GM23338 (cell line): ENCODE results near the gene CNOT1. TPM values are rescaled to one million over a fixed set of nuclear protein-coding genes. Genes with fewer than 3 reads are reported as not detected.

ENCODE experiments used
- ATAC-seq: fragments of 200-7000 bp; cut with Tn5 transposase; 3 replicates; pipeline ENCODE4 v1.9.1; 2020
- DNase-seq: peaks from one replicate; pipeline ENCODE4 v3.0.0-alpha.2; 2015; ENCODE audit warnings: low spot score
- H2AFZ ChIP-seq: fragments of 200-600 bp; sonication (generic); 2 replicates; pipeline ENCODE4 v1.8.0; 2016; ENCODE audit warnings: antibody characterized with exemption, mild to moderate bottlenecking, moderate library complexity
- H3F3A ChIP-seq: fragments of 200-600 bp; sonication (generic); replicated peaks from 2 replicates; pipeline ENCODE4 v1.8.0; 2017; ENCODE audit warnings: antibody characterized with exemption, mixed run types, low read depth
- H3K27ac ChIP-seq: fragments of 200-600 bp; sonication (generic); 2 replicates; pipeline ENCODE4 v1.6.1; 2016; ENCODE audit warnings: low read depth
- H3K27me3 ChIP-seq: fragments of 200-600 bp; sonication (generic); 2 replicates; pipeline ENCODE4 v1.8.0; 2016; ENCODE audit warnings: mild to moderate bottlenecking, mixed run types, moderate library complexity; ENCODE audit not compliant: insufficient read depth
- H3K36me3 ChIP-seq: fragments of 200-600 bp; sonication (generic); 2 replicates; pipeline ENCODE4 v1.8.0; 2016; ENCODE audit warnings: mild to moderate bottlenecking; ENCODE audit not compliant: insufficient read depth
- H3K4me1 ChIP-seq: fragments of 200-600 bp; sonication (generic); 2 replicates; pipeline ENCODE4 v1.8.0; 2016; ENCODE audit warnings: mild to moderate bottlenecking, moderate library complexity; ENCODE audit not compliant: insufficient read depth
- H3K4me2 ChIP-seq: fragments of 200-600 bp; sonication (generic); 2 replicates; pipeline ENCODE4 v1.7.1; 2017; ENCODE audit warnings: mixed run types
- H3K4me3 ChIP-seq: fragments of 200-600 bp; sonication (generic); 2 replicates; pipeline ENCODE4 v1.6.1; 2016; ENCODE audit warnings: mixed run types
- H3K79me2 ChIP-seq: fragments of 200-600 bp; sonication (generic); replicated peaks from 2 replicates; pipeline ENCODE4 v1.8.0; 2017; ENCODE audit warnings: mild to moderate bottlenecking; ENCODE audit not compliant: insufficient read depth
- H3K9me2 ChIP-seq: fragments of 200-600 bp; sonication (generic); 2 replicates; pipeline ENCODE4 v1.8.0; 2017; ENCODE audit not compliant: insufficient read depth
- H4K20me1 ChIP-seq: fragments of 200-600 bp; sonication (generic); replicated peaks from 2 replicates; pipeline ENCODE4 v1.8.0; 2017; ENCODE audit warnings: mild to moderate bottlenecking; ENCODE audit not compliant: insufficient read depth
- H3K27ac Mint-ChIP-seq: 2 replicates; pipeline ENCODE4 v1.8.0; 2020; ENCODE audit warnings: inconsistent platforms, mild to moderate bottlenecking, moderate library complexity, mixed read lengths
- H3K27me3 Mint-ChIP-seq: 3 replicates; pipeline ENCODE4 v1.8.0; 2022; ENCODE audit warnings: low read depth, mild to moderate bottlenecking, moderate library complexity, mixed read lengths, inconsistent platforms; ENCODE audit not compliant: insufficient read depth, poor library complexity
- H3K36me3 Mint-ChIP-seq: 3 replicates; pipeline ENCODE4 v1.8.0; 2021; ENCODE audit warnings: low read depth, mild to moderate bottlenecking, inconsistent platforms, moderate library complexity, mixed read lengths
- H3K4me1 Mint-ChIP-seq: 3 replicates; pipeline ENCODE4 v1.8.0; 2020; ENCODE audit warnings: mild to moderate bottlenecking, inconsistent platforms, mixed read lengths
- H3K4me3 Mint-ChIP-seq: 3 replicates; pipeline ENCODE4 v1.8.0; 2021; ENCODE audit warnings: moderate library complexity, mild to moderate bottlenecking, inconsistent platforms, mixed read lengths
- H3K9me3 Mint-ChIP-seq: 3 replicates; pipeline ENCODE4 v1.8.0; 2020; ENCODE audit warnings: moderate library complexity, mild to moderate bottlenecking, inconsistent platforms, mixed read lengths
- CREB1 ChIP-seq: fragments of 250-450 bp; sonication (Bioruptor Pico); IDR thresholded peaks from 2 replicates; pipeline ENCODE4 v1.5.0; 2020; ENCODE audit warnings: low read depth, mild to moderate bottlenecking, moderate library complexity
- CTCF ChIP-seq, 2 experiments: fragments of 200-600 bp in 1 of 2; sonication (generic) in 1 of 2; conservative IDR thresholded peaks; 2 replicates each; pipeline versions ENCODE4 v1.5.1 to v1.6.1; 2016 to 2017; ENCODE audit warnings: antibody characterized with exemption in 2 of 2, low read depth in 2 of 2, mild to moderate bottlenecking in 2 of 2, moderate library complexity in 1 of 2
- ETS1 ChIP-seq: IDR thresholded peaks from 2 replicates; pipeline ENCODE4 v1.6.1; 2016; ENCODE audit warnings: antibody characterized with exemption
- EZH2 ChIP-seq: fragments of 200-600 bp; sonication (generic); IDR thresholded peaks from one replicate; pipeline ENCODE4 v1.8.0; 2017; ENCODE audit warnings: antibody characterized with exemption, mild to moderate bottlenecking, low read depth; ENCODE audit not compliant: unreplicated experiment
- EZH2phosphoT487 ChIP-seq: fragments of 200-600 bp; sonication (generic); IDR thresholded peaks from one replicate; pipeline ENCODE4 v1.8.1; 2018; ENCODE audit warnings: antibody characterized with exemption; ENCODE audit not compliant: unreplicated experiment
- JUNB ChIP-seq: IDR thresholded peaks from one replicate; pipeline ENCODE4 v1.6.1; 2016; ENCODE audit warnings: antibody characterized with exemption; ENCODE audit not compliant: unreplicated experiment
- NANOG ChIP-seq: IDR thresholded peaks from 2 replicates; pipeline ENCODE4 v1.6.1; 2016; ENCODE audit warnings: antibody characterized with exemption, borderline replicate concordance
- REST ChIP-seq: IDR thresholded peaks from one replicate; pipeline ENCODE4 v1.6.1; 2018; ENCODE audit warnings: antibody characterized with exemption; ENCODE audit not compliant: unreplicated experiment
- STAT1 ChIP-seq: IDR thresholded peaks from one replicate; pipeline ENCODE4 v1.6.1; 2016; ENCODE audit warnings: antibody characterized with exemption; ENCODE audit not compliant: unreplicated experiment
- ZNF114 ChIP-seq: fragments of 250-450 bp; sonication (Bioruptor Pico); IDR thresholded peaks from 2 replicates; pipeline ENCODE4 v1.5.0; 2020; ENCODE audit warnings: mild to moderate bottlenecking, moderate library complexity
- ZNF331 ChIP-seq: fragments of 250-450 bp; sonication (Bioruptor Pico); IDR thresholded peaks from 2 replicates; pipeline ENCODE4 v1.5.0; 2020; ENCODE audit warnings: low read depth, mild to moderate bottlenecking, moderate library complexity
- polyA plus RNA-seq: library from polyadenylated mRNA; unstranded; fragments of >200 nt; fragmentation: Nextera tagmentation; extraction: Ambion mirVana; gene quantifications from 2 replicates; pipeline ENCODE4 v1.2.1, GENCODE V29; 2016
- total RNA-seq: library from RNA; depleted of rRNA; stranded (reverse); fragments of >200 nt; shearing (Covaris generic); gene quantifications from 2 replicates; pipeline ENCODE4 v1.2.3, GENCODE V29; 2014

The CNOT1 gene
- total and polyA plus RNA-seq, 2 experiments from 2014 or later: 59.2 to 298 TPM

GRCh38 chr16:58536278-58536677 lies 93.3 kb downstream of the CNOT1 start:
- Histone ChIP-seq H2AFZ (no peak overlapping the region), H3K79me2 (0 out of 2 replicates have a peak, but pooled peaks cover 1% of the 10 kb centered on the region), H3K4me3 (no peak overlapping the region), H3K27me3 (no peaks in the 10 kb centered on the region), H3K27ac (no peak overlapping the region), H3K4me1 (no peaks in the 10 kb centered on the region), H3K36me3 (peaks cover 92% of the 10 kb centered on the region), H3K4me2 (no peak overlapping the region), H3F3A (peaks cover 3% of the 10 kb centered on the region; the same call in 1 of the 2 replicates), H4K20me1 (peaks cover 19% of the 10 kb centered on the region; the same call in 1 of the 2 replicates), H3K9me2 (no peaks in the 10 kb centered on the region)
- H3K36me3 Mint-ChIP-seq: peaks cover 97% of the 10 kb centered on the region
- ATAC-seq: no peak
- H3K9me3 Mint-ChIP-seq: no peaks in the 10 kb centered on the region
- H3K4me3 Mint-ChIP-seq: no peak overlapping the region
- no peaks in the 10 kb centered on the region for H3K4me1 Mint-ChIP-seq
- H3K27me3 Mint-ChIP-seq: peaks cover 1% of the 10 kb centered on the region
- DNase-seq: no peak
- no peak overlapping the region for H3K27ac Mint-ChIP-seq
- TF ChIP-seq CTCF (conservative IDR thresholded peaks at IDR 0.05; ENCODE audit: low read depth in 2 of 2) (no peak), JUNB (no peak), CREB1 (CRISPR knock-in tag) (no peak), ZNF114 (CRISPR knock-in tag) (no peak), REST (no peak), EZH2 (no peak), NANOG (no peak)

GRCh38 chr16:58535100-58535499 lies 94.5 kb downstream of the CNOT1 start:
- Histone ChIP-seq H3K4me1 (no peaks in the 10 kb centered on the region), H3K9me2 (no peaks in the 10 kb centered on the region), H3F3A (peaks cover 3% of the 10 kb centered on the region; the same call in 1 of the 2 replicates), H3K4me3 (no peak overlapping the region), H3K27me3 (no peaks in the 10 kb centered on the region), H3K4me2 (no peak overlapping the region), H3K27ac (no peak overlapping the region), H3K79me2 (0 out of 2 replicates have a peak, but pooled peaks cover 5% of the 10 kb centered on the region), H3K36me3 (peaks cover 92% of the 10 kb centered on the region), H4K20me1 (peaks cover 29% of the 10 kb centered on the region), H2AFZ (no peak overlapping the region)
- Mint-ChIP-seq H3K4me1 (no peaks in the 10 kb centered on the region), H3K4me3 (no peak overlapping the region), H3K27ac (no peak overlapping the region), H3K27me3 (peaks cover 1% of the 10 kb centered on the region), H3K36me3 (peaks cover 98% of the 10 kb centered on the region), H3K9me3 (no peaks in the 10 kb centered on the region)
- DNase-seq (no peak), ATAC-seq (no peak)
- TF ChIP-seq CTCF (conservative IDR thresholded peaks at IDR 0.05; ENCODE audit: low read depth in 2 of 2) (no peak), REST (no peak), STAT1 (no peak), NANOG (no peak), ZNF114 (CRISPR knock-in tag) (no peak), ETS1 (no peak), ZNF331 (CRISPR knock-in tag) (no peak), EZH2phosphoT487 (no peak), EZH2 (no peak), JUNB (no peak)
